ENCODE results near the gene TTC28.
"Not testable (repeated sequence)": the region's sequence is repeated elsewhere in the genome, so short reads cannot be mapped to it uniquely, and the experiment has no call there.

Gene TTC28

DNA sequence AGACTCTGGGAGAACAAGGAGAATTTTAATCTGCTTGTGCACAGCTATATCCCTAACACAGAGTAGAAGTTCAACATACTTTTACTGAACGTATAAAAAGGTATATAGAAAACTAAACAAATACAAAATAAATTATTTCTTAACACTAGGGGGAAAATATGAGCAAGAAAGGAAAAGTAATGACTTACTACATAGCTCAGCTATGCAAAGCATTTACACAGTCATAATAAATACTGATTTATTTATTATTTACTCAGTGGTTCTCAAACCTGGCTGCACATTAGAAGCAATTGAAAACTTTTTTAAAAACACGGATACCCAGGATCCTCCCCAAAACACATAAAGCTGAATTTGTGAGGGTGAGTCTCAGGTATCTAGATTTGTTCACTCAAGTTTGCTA is 182.5 kb downstream of the TTC28 start:
- H3K9ac ChIP-seq (ENCODE audit: low read length), result no peak overlapping the region
- no peaks in the 10 kb centered on the region for H3K79me2 ChIP-seq (ENCODE audit: insufficient read depth, low read length)
- H3K4me2 ChIP-seq (ENCODE audit: low read depth, low read length, poor library complexity, severe bottlenecking), result no peak overlapping the region
- no peaks in the 10 kb centered on the region for H3K9me2 ChIP-seq (replicated peaks; ENCODE audit: insufficient read depth, low read length)
- no peaks in the 10 kb centered on the region for H3K9me3 ChIP-seq (ENCODE audit: insufficient read depth, low read length)
- TF ChIP-seq, protein P1, sequence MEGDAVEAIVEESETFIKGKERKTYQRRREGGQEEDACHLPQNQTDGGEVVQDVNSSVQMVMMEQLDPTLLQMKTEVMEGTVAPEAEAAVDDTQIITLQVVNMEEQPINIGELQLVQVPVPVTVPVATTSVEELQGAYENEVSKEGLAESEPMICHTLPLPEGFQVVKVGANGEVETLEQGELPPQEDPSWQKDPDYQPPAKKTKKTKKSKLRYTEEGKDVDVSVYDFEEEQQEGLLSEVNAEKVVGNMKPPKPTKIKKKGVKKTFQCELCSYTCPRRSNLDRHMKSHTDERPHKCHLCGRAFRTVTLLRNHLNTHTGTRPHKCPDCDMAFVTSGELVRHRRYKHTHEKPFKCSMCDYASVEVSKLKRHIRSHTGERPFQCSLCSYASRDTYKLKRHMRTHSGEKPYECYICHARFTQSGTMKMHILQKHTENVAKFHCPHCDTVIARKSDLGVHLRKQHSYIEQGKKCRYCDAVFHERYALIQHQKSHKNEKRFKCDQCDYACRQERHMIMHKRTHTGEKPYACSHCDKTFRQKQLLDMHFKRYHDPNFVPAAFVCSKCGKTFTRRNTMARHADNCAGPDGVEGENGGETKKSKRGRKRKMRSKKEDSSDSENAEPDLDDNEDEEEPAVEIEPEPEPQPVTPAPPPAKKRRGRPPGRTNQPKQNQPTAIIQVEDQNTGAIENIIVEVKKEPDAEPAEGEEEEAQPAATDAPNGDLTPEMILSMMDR (IDR thresholded peaks at IDR 0.05; ENCODE audit: insufficient read depth, low read length, poor library complexity, severe bottlenecking), result no peak
- TF ChIP-seq EZH2phosphoT487 (conservative IDR thresholded peaks at IDR 0.05; ENCODE audit: low read length), result no peak
- H3F3A ChIP-seq (ENCODE audit: insufficient read depth), result no peaks in the 10 kb centered on the region
- H3K36me3 ChIP-seq (ENCODE audit: low read length), result no peaks in the 10 kb centered on the region
- H2AFZ ChIP-seq (ENCODE audit: low read depth, low read length, severe bottlenecking), result no peak overlapping the region
- no peak overlapping the region for H3K4me3 ChIP-seq (ENCODE audit: insufficient read depth, low read length, poor library complexity, severe bottlenecking)
- H4K20me1 ChIP-seq (ENCODE audit: low read depth, low read length), result no peaks in the 10 kb centered on the region
- no peak overlapping the region for H3K27ac ChIP-seq (ENCODE audit: low read depth, low read length)
- H3K27me3 ChIP-seq (ENCODE audit: low read length), result no peaks in the 10 kb centered on the region

DNA sequence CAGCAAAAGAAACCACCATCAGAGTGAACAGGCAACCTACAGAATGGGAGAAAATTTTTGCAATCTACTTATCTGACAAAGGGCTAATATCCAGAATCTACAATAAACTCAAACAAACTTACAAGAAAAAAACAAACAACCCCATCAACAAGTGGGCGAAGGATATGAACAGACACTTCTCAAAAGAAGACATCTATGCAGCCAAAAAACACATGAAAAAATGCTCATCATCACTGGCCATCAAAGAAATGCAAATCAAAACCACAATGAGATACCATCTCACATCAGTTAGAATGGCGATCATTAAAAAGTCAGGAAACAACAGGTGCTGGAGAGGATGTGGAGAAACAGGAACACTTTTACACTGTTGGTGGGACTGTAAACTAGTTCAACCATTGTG is 188.4 kb downstream of the TTC28 start:
- H3K9ac ChIP-seq (ENCODE audit: low read length); H3K79me2 ChIP-seq (ENCODE audit: insufficient read depth, low read length); H2AFZ ChIP-seq (ENCODE audit: low read depth, low read length, severe bottlenecking); H3K4me2 ChIP-seq (ENCODE audit: low read depth, low read length, poor library complexity, severe bottlenecking); H3K9me3 ChIP-seq (ENCODE audit: insufficient read depth, low read length); H3K27me3 ChIP-seq (ENCODE audit: low read length); H3F3A ChIP-seq (ENCODE audit: insufficient read depth); H3K9me2 ChIP-seq (replicated peaks; ENCODE audit: insufficient read depth, low read length); H3K27ac ChIP-seq (ENCODE audit: low read depth, low read length); H3K4me3 ChIP-seq (ENCODE audit: insufficient read depth, low read length, poor library complexity, severe bottlenecking); H3K36me3 ChIP-seq (ENCODE audit: low read length); H4K20me1 ChIP-seq (ENCODE audit: low read depth, low read length): not testable (repeated sequence)

GRCh38 chr22:28488825-28489224 is 190.8 kb downstream of the TTC28 start:
- Histone ChIP-seq H3K4me2 (ENCODE audit: low read depth, low read length, poor library complexity, severe bottlenecking) (no peak overlapping the region), H3K79me2 (ENCODE audit: insufficient read depth, low read length) (no peaks in the 10 kb centered on the region), H3F3A (ENCODE audit: insufficient read depth) (no peaks in the 10 kb centered on the region), H3K9me2 (replicated peaks; ENCODE audit: insufficient read depth, low read length) (no peaks in the 10 kb centered on the region), H3K27me3 (ENCODE audit: low read length) (no peaks in the 10 kb centered on the region), H2AFZ (ENCODE audit: low read depth, low read length, severe bottlenecking) (no peak overlapping the region), H4K20me1 (ENCODE audit: low read depth, low read length) (no peaks in the 10 kb centered on the region), H3K36me3 (ENCODE audit: low read length) (no peaks in the 10 kb centered on the region), H3K27ac (ENCODE audit: low read depth, low read length) (no peak overlapping the region), H3K9ac (ENCODE audit: low read length) (no peak overlapping the region), H3K4me3 (ENCODE audit: insufficient read depth, low read length, poor library complexity, severe bottlenecking) (no peak overlapping the region), H3K9me3 (ENCODE audit: insufficient read depth, low read length) (no peaks in the 10 kb centered on the region)
- TF ChIP-seq, protein P1 (IDR thresholded peaks at IDR 0.05; ENCODE audit: insufficient read depth, low read length, poor library complexity, severe bottlenecking), result no peak
- no peak for TF ChIP-seq EZH2phosphoT487 (conservative IDR thresholded peaks at IDR 0.05; ENCODE audit: low read length)

- H3K4me3 ChIP-seq (ENCODE audit: insufficient read depth, low read length, poor library complexity, severe bottlenecking), result no peak overlapping the region
- TF ChIP-seq, protein P1 (IDR thresholded peaks at IDR 0.05; ENCODE audit: insufficient read depth, low read length, poor library complexity, severe bottlenecking), result no peak
- no peak for TF ChIP-seq EZH2phosphoT487 (conservative IDR thresholded peaks at IDR 0.05; ENCODE audit: low read length)
- H3K27ac ChIP-seq (ENCODE audit: low read depth, low read length), result no peak overlapping the region
- no peaks in the 10 kb centered on the region for H3K9me3 ChIP-seq (ENCODE audit: insufficient read depth, low read length)
- no peaks in the 10 kb centered on the region for H3K36me3 ChIP-seq (ENCODE audit: low read length)
- no peak overlapping the region for H2AFZ ChIP-seq (ENCODE audit: low read depth, low read length, severe bottlenecking)
- no peak overlapping the region for H3K9ac ChIP-seq (ENCODE audit: low read length)
- H3K27me3 ChIP-seq (ENCODE audit: low read length), result no peaks in the 10 kb centered on the region
- no peaks in the 10 kb centered on the region for H3F3A ChIP-seq (ENCODE audit: insufficient read depth)
- H3K4me2 ChIP-seq (ENCODE audit: low read depth, low read length, poor library complexity, severe bottlenecking), result no peak overlapping the region
- H4K20me1 ChIP-seq (ENCODE audit: low read depth, low read length), result no peaks in the 10 kb centered on the region
- no peaks in the 10 kb centered on the region for H3K9me2 ChIP-seq (replicated peaks; ENCODE audit: insufficient read depth, low read length)
- H3K79me2 ChIP-seq (ENCODE audit: insufficient read depth, low read length), result no peaks in the 10 kb centered on the region
Measured at GRCh38 chr22:28484662-28485061, 195.0 kb downstream of the TTC28 start.

All from SU-DHL-6 (cell line).